ENCODE results near the gene GPR143. TPM values are rescaled to one million over a fixed set of nuclear protein-coding genes. Genes with fewer than 3 reads are reported as not detected.

Gene GPR143
- total and polyA plus RNA-seq, 4 donors: 0.77 to 2.7 (median 1.5) TPM

- TF ChIP-seq CTCF (IDR thresholded peaks at IDR 0.05; ENCODE audit: control extremely low read depth, extremely low read depth): no peak
- WGBS, 2 donors: 58 to 69% methylated on average over 5 of the region's 5 CpGs
- Histone ChIP-seq H3K4me1 (ENCODE audit: control insufficient read depth in 5 of 5, insufficient read depth in 5 of 5, low read length in 5 of 5) (peaks cover 0 to 32% (median 7%) of the 10 kb centered on the region in 5 donors), H3K4me3 (no peak overlapping the region), H3K36me3 (ENCODE audit: control insufficient read depth in 4 of 4, insufficient read depth in 4 of 4, low read length in 4 of 4) (no peaks in the 10 kb centered on the region), H3K9ac (ENCODE audit: insufficient read depth in 1 of 2, low read length in 2 of 2) (no peak overlapping the region), H3K27me3 (ENCODE audit: control insufficient read depth in 3 of 3, insufficient read depth in 3 of 3, low read length in 2 of 3) (peaks cover 12 to 17% (median 12%) of the 10 kb centered on the region in 3 donors), H3K27ac (ENCODE audit: low read depth in 1 of 2, low read length in 1 of 2) (no peak overlapping the region), H3K9me3 (ENCODE audit: control insufficient read depth in 4 of 4, insufficient read depth in 3 of 4, low read length in 3 of 4) (peaks cover 0 to 7% (median 0%) of the 10 kb centered on the region in 4 donors)
- no peak for DNase-seq
- no peak for ATAC-seq (ENCODE audit: insufficient read depth, low FRiP score)
Observed at GRCh38 chrX:9789555-9789954, 23.9 kb upstream of the GPR143 start.

GRCh38 chrX:9788911-9789310 lies 23.3 kb upstream of the GPR143 start:
- H3K4me1 ChIP-seq (ENCODE audit: control insufficient read depth in 5 of 5, insufficient read depth in 5 of 5, low read length in 5 of 5): peaks cover 0 to 32% (median 7%) of the 10 kb centered on the region in 5 donors
- peaks cover 12 to 17% (median 12%) of the 10 kb centered on the region in 3 donors for H3K27me3 ChIP-seq (ENCODE audit: control insufficient read depth in 3 of 3, insufficient read depth in 3 of 3, low read length in 2 of 3)
- DNase-seq: peak; percentile 31 to 66 (median 60)
- no peaks in the 10 kb centered on the region for H3K36me3 ChIP-seq (ENCODE audit: control insufficient read depth in 4 of 4, insufficient read depth in 4 of 4, low read length in 4 of 4)
- peaks cover 0 to 7% (median 0%) of the 10 kb centered on the region in 4 donors for H3K9me3 ChIP-seq (ENCODE audit: control insufficient read depth in 4 of 4, insufficient read depth in 3 of 4, low read length in 3 of 4)
- TF ChIP-seq CTCF (IDR thresholded peaks at IDR 0.05; ENCODE audit: control extremely low read depth, extremely low read depth): no peak
- H3K9ac ChIP-seq (ENCODE audit: insufficient read depth in 1 of 2, low read length in 2 of 2): no peak overlapping the region
- 10 to 32% methylated on average over 2 of the region's 2 CpGs for WGBS, 2 donors
- ATAC-seq (ENCODE audit: insufficient read depth, low FRiP score): peak; percentile 39
- no peak overlapping the region for H3K4me3 ChIP-seq
- H3K27ac ChIP-seq (ENCODE audit: low read depth in 1 of 2, low read length in 1 of 2): peak overlapping the region in 1 of 2 donors; percentile 19

GRCh38 chrX:9786798-9787635 lies 21.4 kb upstream of the GPR143 start:
- peak overlapping the region; percentile 65 for H3K4me3 ChIP-seq
- peak overlapping the region in 1 of 2 donors; percentile 68 for H3K27ac ChIP-seq (ENCODE audit: low read depth in 1 of 2, low read length in 1 of 2)
- TF ChIP-seq CTCF (IDR thresholded peaks at IDR 0.05; ENCODE audit: control extremely low read depth, extremely low read depth): no peak
- H3K27me3 ChIP-seq (ENCODE audit: control insufficient read depth in 3 of 3, insufficient read depth in 3 of 3, low read length in 2 of 3): peaks cover 12 to 17% (median 12%) of the 10 kb centered on the region in 3 donors
- peaks cover 0 to 32% (median 7%) of the 10 kb centered on the region in 5 donors for H3K4me1 ChIP-seq (ENCODE audit: control insufficient read depth in 5 of 5, insufficient read depth in 5 of 5, low read length in 5 of 5)
- WGBS, 2 donors: 3 to 7% methylated on average over 18 to 45 of the region's 45 CpGs
- DNase-seq (peak; percentile 33 to 47 (median 35)), ATAC-seq (ENCODE audit: insufficient read depth, low FRiP score) (no peak)
- H3K36me3 ChIP-seq (ENCODE audit: control insufficient read depth in 4 of 4, insufficient read depth in 4 of 4, low read length in 4 of 4): no peaks in the 10 kb centered on the region
- H3K9ac ChIP-seq (ENCODE audit: insufficient read depth in 1 of 2, low read length in 2 of 2): peak overlapping the region in 1 of 2 donors; percentile 42
- peaks cover 0 to 7% (median 0%) of the 10 kb centered on the region in 4 donors for H3K9me3 ChIP-seq (ENCODE audit: control insufficient read depth in 4 of 4, insufficient read depth in 3 of 4, low read length in 3 of 4)

All from lung (tissue), 12 donors.